ENCODE results near the gene GRIA1.

- no peak for TF ChIP-seq CTCF (IDR thresholded peaks at IDR 0.05)
- TF ChIP-seq EZH2 (IDR thresholded peaks at IDR 0.05; ENCODE audit: borderline replicate concordance, insufficient read depth, low read depth, low read length, poor library complexity, severe bottlenecking) = no peak
Observed at GRCh38 chr5:153696256-153696655, 205.8 kb downstream of the GRIA1 start.

All from B cell (primary cell).